Central memory CD4-positive, alpha-beta T cell (primary cell): ENCODE data around the gene LRRC47.
A peak's percentile ranks its signal among the peaks of the same experiment; 100 is the strongest.

ENCODE experiments used
- DNase-seq: peaks from one replicate; pipeline ENCODE4 v3.0.0; 2022

LRRC47 gene

GRCh38 chr1:3785456-3786157, 10.7 kb downstream of the LRRC47 start:
- no peak for DNase-seq

GRCh38 chr1:3785045-3785444, 11.3 kb downstream of the LRRC47 start:
- no peak for DNase-seq

- no peak for DNase-seq
Observed at GRCh38 chr1:3783651-3784474, 12.4 kb downstream of the LRRC47 start.

GRCh38 chr1:3780901-3781300, 15.4 kb downstream of the LRRC47 start:
- DNase-seq = no peak

GRCh38 chr1:3779912-3780416, 16.3 kb downstream of the LRRC47 start:
- no peak for DNase-seq

GRCh38 chr1:3779265-3779911, 16.9 kb downstream of the LRRC47 start:
- DNase-seq = no peak

- DNase-seq = no peak
Observed at GRCh38 chr1:3778590-3779264, 17.6 kb downstream of the LRRC47 start.

- no peak for DNase-seq
Observed at GRCh38 chr1:3777647-3778589, 18.4 kb downstream of the LRRC47 start.

GRCh38 chr1:3777078-3777547, 19.2 kb downstream of the LRRC47 start:
- no peak for DNase-seq

- no peak for DNase-seq
Observed at GRCh38 chr1:3776231-3776961, 19.9 kb downstream of the LRRC47 start.

- DNase-seq = peak; percentile 36
Observed at GRCh38 chr1:3775490-3776230, 20.6 kb downstream of the LRRC47 start.

GRCh38 chr1:3774946-3775489, 21.3 kb downstream of the LRRC47 start:
- no peak for DNase-seq

- no peak for DNase-seq
Observed at GRCh38 chr1:3774276-3774945, 21.9 kb downstream of the LRRC47 start.

- DNase-seq = no peak
Observed at GRCh38 chr1:3773572-3774275, 22.6 kb downstream of the LRRC47 start.

GRCh38 chr1:3772715-3773571, 23.4 kb downstream of the LRRC47 start, which contains the start of gene SMIM1:
SMIM1 (plus strand) TSS chr1:3772749; CDS start chr1:3775374, 2,625 bp downstream.
- DNase-seq = no peak

- DNase-seq = peak; percentile 79
Observed at GRCh38 chr1:3772027-3772714, 24.1 kb downstream of the LRRC47 start.
